Esophagus (tissue), 2 donors: ENCODE data around the gene CDK6. TPM values are rescaled to one million over a fixed set of nuclear protein-coding genes. Genes with fewer than 3 reads are reported as not detected.

Experiments
- H3K27ac ChIP-seq, 2 donors: one replicate each; pipeline ENCODE4 v1.5.1; 2013; ENCODE audit warnings: low read depth in 2 of 2, mild to moderate bottlenecking in 2 of 2, inconsistent platforms in 1 of 2, low read length in 1 of 2, moderate library complexity in 1 of 2
- H3K27me3 ChIP-seq, 2 donors: one replicate each; pipeline ENCODE4 v1.6.1; 2013; ENCODE audit warnings: low read length in 2 of 2, control low read depth in 1 of 2, mild to moderate bottlenecking in 1 of 2; ENCODE audit not compliant: insufficient read depth in 2 of 2, control insufficient read depth in 1 of 2
- H3K36me3 ChIP-seq, 2 donors: one replicate each; pipeline ENCODE4 v1.6.1; 2013; ENCODE audit warnings: low read length in 1 of 2; ENCODE audit not compliant: control insufficient read depth in 2 of 2, insufficient read depth in 2 of 2
- H3K4me1 ChIP-seq, 2 donors: one replicate each; pipeline ENCODE4 v1.6.1; 2013; ENCODE audit warnings: low read length in 1 of 2; ENCODE audit not compliant: control insufficient read depth in 2 of 2, insufficient read depth in 2 of 2
- H3K4me3 ChIP-seq, 2 donors: one replicate each; pipeline ENCODE4 v1.5.1; 2013; ENCODE audit warnings: low read length in 2 of 2, mild to moderate bottlenecking in 2 of 2, low read depth in 1 of 2, moderate library complexity in 1 of 2
- H3K9me3 ChIP-seq, 2 donors: one replicate each; pipeline ENCODE4 v1.6.1; 2013; ENCODE audit warnings: mild to moderate bottlenecking in 2 of 2, low read depth in 1 of 2, low read length in 1 of 2, moderate library complexity in 1 of 2; ENCODE audit not compliant: control insufficient read depth in 2 of 2, insufficient read depth in 1 of 2
- WGBS, 2 donors: extraction: QIAGEN DNeasy Blood & Tissue Kit; methylation state at CpG; one replicate each; pipeline ENCODE4 v1.1.7; 2013; 5-methylcytosine and 5-hydroxymethylcytosine counted together
- polyA plus RNA-seq, 2 donors: library from polyadenylated mRNA; stranded (reverse); fragments of 200-250 nt; gene quantifications; one replicate each; pipeline ENCODE4 v1.2.3, GENCODE V29; 2013
- donor health status: healthy with polysubstance abuse.
- donor health status: Bipolar disorder and iron deficiency.

The CDK6 gene
- polyA plus RNA-seq, 2 donors, result 1.4 to 2.2 TPM

- Histone ChIP-seq H3K9me3 (no peaks in the 10 kb centered on the region), H3K36me3 (no peaks in the 10 kb centered on the region), H3K4me1 (no peaks in the 10 kb centered on the region), H3K27me3 (no peaks in the 10 kb centered on the region), H3K27ac (no peak overlapping the region), H3K4me3 (no peak overlapping the region)
- WGBS, 2 donors, result 51 to 71% methylated on average over 6 of the region's 6 CpGs
Observed at GRCh38 chr7:92830532-92831110, 5.8 kb downstream of the CDK6 start.

DNA sequence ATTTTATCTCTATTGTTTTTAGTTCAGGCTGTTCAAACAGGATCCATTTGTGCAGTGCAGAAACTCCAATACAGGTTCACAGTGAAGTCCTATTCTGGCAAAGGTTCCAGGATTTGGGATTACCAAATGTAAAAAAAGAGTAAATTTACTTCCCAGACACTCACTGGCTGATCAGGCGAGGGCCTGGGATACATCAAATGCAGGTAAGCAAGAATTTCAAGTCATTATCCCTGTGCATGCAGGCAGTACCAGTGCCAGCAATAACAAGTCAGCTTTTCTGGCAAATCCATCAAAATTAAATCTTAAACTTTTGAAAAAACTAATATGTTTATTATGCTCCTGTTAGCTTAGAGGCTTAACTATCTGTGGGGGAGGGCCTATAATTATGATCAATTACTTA lies 6.3 kb downstream of the CDK6 start:
- H3K4me1 ChIP-seq, result no peaks in the 10 kb centered on the region
- H3K4me3 ChIP-seq, result no peak overlapping the region
- 50 to 66% methylated on average over 1 of the region's 1 CpG for WGBS, 2 donors
- no peak overlapping the region for H3K27ac ChIP-seq
- H3K9me3 ChIP-seq, result no peaks in the 10 kb centered on the region
- no peaks in the 10 kb centered on the region for H3K27me3 ChIP-seq
- no peaks in the 10 kb centered on the region for H3K36me3 ChIP-seq

- H3K27ac ChIP-seq, result no peak overlapping the region
- WGBS, 2 donors, result 52 to 59% methylated on average over 3 of the region's 3 CpGs
- H3K36me3 ChIP-seq, result no peaks in the 10 kb centered on the region
- no peaks in the 10 kb centered on the region for H3K4me1 ChIP-seq
- no peaks in the 10 kb centered on the region for H3K27me3 ChIP-seq
- H3K4me3 ChIP-seq, result no peak overlapping the region
- no peaks in the 10 kb centered on the region for H3K9me3 ChIP-seq
Observed at GRCh38 chr7:92827464-92828120, 8.8 kb downstream of the CDK6 start.

GRCh38 chr7:92826258-92826938 lies 10.0 kb downstream of the CDK6 start:
- Histone ChIP-seq H3K27ac (no peak overlapping the region), H3K27me3 (no peaks in the 10 kb centered on the region), H3K36me3 (no peaks in the 10 kb centered on the region), H3K9me3 (no peaks in the 10 kb centered on the region), H3K4me3 (no peak overlapping the region), H3K4me1 (no peaks in the 10 kb centered on the region)
- WGBS, 2 donors, result 53 to 65% methylated on average over 3 of the region's 3 CpGs

DNA sequence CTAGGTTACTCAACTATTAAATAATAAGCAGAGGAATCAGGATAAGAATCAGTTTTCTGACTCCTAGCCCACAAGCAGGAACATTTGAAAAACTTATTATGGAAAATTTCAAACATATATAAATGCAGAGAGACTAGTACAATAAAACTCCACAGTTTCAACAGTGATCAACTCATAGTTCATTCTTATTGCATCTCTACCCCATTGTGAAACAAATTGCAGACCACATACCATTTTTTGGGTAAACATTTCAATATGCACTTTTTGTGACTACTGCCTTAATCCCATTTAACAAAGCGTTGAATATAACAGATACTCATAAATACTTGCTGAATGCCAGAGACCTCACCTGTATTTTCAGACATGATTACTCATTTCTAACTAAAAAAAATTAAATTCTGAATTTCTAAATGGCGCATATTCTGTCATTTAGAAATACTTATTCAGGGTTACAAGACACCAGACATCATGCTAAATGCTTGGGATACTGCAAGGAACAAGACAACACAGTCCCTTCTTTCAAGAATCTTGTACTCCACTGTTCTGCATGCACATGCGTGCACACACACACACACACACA lies 11.4 kb downstream of the CDK6 start:
- no peaks in the 10 kb centered on the region for H3K36me3 ChIP-seq
- H3K4me3 ChIP-seq, result no peak overlapping the region
- no peaks in the 10 kb centered on the region for H3K4me1 ChIP-seq
- no peaks in the 10 kb centered on the region for H3K9me3 ChIP-seq
- H3K27ac ChIP-seq, result no peak overlapping the region
- WGBS, 2 donors, result 84 to 85% methylated on average over 3 of the region's 3 CpGs
- H3K27me3 ChIP-seq, result no peaks in the 10 kb centered on the region

DNA sequence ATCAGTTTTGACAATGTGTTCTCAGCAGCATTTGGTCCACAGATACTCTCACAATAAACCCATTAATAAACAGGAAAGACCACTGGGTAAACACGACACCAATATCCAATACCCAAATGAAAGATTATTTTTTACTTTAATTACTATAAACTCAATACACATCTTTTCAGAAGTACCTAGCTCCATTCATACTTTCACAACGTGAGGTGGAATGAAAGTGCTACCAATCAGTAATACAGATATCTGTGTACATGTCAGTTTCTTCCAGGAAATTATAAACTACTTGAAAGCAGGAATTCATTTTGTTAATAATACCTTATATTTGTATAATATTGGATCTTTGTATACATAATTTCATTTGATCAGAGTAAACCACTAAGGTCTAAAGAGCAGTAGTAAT lies 11.9 kb downstream of the CDK6 start:
- no peaks in the 10 kb centered on the region for H3K27me3 ChIP-seq
- WGBS, 2 donors, result 48 to 64% methylated on average over 2 of the region's 2 CpGs
- no peaks in the 10 kb centered on the region for H3K36me3 ChIP-seq
- H3K9me3 ChIP-seq, result no peaks in the 10 kb centered on the region
- no peaks in the 10 kb centered on the region for H3K4me1 ChIP-seq
- H3K27ac ChIP-seq, result no peak overlapping the region
- no peak overlapping the region for H3K4me3 ChIP-seq

DNA sequence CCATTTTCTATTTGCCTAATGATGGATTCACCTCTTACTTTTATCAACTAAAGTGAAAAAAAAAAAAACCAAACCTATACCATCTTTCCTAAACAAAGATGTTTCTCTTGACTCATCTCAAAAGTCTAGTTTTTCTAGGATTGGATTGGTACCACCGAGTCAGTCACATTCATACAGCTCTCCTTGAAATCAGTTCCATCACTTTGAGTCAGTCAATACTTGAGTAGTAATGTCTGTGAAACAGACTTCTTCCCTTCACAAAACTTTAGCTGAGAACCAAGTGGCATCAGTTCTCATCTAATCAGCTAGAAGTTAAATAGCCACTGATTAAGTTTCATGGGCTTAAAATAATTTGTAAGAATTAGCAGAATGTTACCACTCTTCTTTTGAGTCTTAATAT lies 13.3 kb downstream of the CDK6 start:
- WGBS, 2 donors, result 87 to 92% methylated on average over 1 of the region's 1 CpG
- Histone ChIP-seq H3K36me3 (no peaks in the 10 kb centered on the region), H3K27me3 (no peaks in the 10 kb centered on the region), H3K4me1 (no peaks in the 10 kb centered on the region), H3K4me3 (no peak overlapping the region), H3K27ac (no peak overlapping the region), H3K9me3 (no peaks in the 10 kb centered on the region)

DNA sequence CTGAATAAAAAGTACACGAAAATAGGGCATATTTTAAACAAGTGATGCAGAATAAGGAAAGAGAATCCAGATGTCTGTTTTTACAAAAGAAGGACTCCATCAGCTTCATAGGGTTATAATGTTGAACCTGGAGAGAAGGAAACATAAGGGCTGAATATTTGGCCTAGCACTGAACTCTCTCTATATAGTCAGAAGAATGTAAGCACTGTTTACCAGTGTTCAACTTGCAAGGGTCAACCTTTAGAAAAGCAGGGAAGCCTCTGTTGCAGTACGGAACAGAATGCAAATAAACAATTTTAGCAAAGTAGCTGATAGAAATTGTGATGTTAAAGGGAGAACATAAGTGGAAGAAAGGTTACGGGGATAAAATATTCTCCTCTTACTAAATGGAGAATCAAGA lies 16.2 kb downstream of the CDK6 start:
- no peak overlapping the region for H3K4me3 ChIP-seq
- H3K27me3 ChIP-seq, result no peaks in the 10 kb centered on the region
- 89 to 95% methylated on average over 3 of the region's 3 CpGs for WGBS, 2 donors
- no peaks in the 10 kb centered on the region for H3K36me3 ChIP-seq
- no peaks in the 10 kb centered on the region for H3K4me1 ChIP-seq
- no peak overlapping the region for H3K27ac ChIP-seq
- no peaks in the 10 kb centered on the region for H3K9me3 ChIP-seq

- Histone ChIP-seq H3K36me3 (no peaks in the 10 kb centered on the region), H3K4me1 (no peaks in the 10 kb centered on the region), H3K9me3 (no peaks in the 10 kb centered on the region)
Observed at GRCh38 chr7:92817398-92817797, 19.0 kb downstream of the CDK6 start.

More at GRCh38 chr7:92817398-92817797, 19.0 kb downstream of the CDK6 start:
- Histone ChIP-seq H3K27me3 (no peaks in the 10 kb centered on the region), H3K4me3 (no peak overlapping the region), H3K27ac (no peak overlapping the region)
